K562 (cell line): Measurements from ENCODE around the gene GALNT7. TPM values are rescaled to one million over a fixed set of nuclear protein-coding genes. Genes with fewer than 3 reads are reported as not detected.

Source experiments
- BCL6 ChIP-seq: fragments of 250-450 bp; sonication (Bioruptor Pico); IDR thresholded peaks from 2 replicates; pipeline ENCODE4 v1.4.0; 2020
- CBX3 ChIP-seq, 2 experiments: IDR thresholded peaks; 1 replicate in 1 of 2; 2 replicates in 1 of 2; pipeline ENCODE4 v1.6.1; 2012; ENCODE audit warnings: inconsistent platforms in 2 of 2, low read length in 2 of 2, borderline replicate concordance in 1 of 2, control low read depth in 1 of 2
- CHD4 ChIP-seq: fragments of 200-600 bp; sonication (generic); IDR thresholded peaks from 3 replicates; pipeline ENCODE4 v1.6.1; 2012; ENCODE audit warnings: low read depth, mild to moderate bottlenecking, mixed read lengths, low read length, inconsistent platforms; ENCODE audit not compliant: insufficient read depth, insufficient replicate concordance, poor library complexity, severe bottlenecking
- E2F3 ChIP-seq: fragments of 250-450 bp; sonication (Bioruptor Pico); IDR thresholded peaks from 2 replicates; pipeline ENCODE4 v1.4.0; 2020; ENCODE audit warnings: mild to moderate bottlenecking
- FUS ChIP-seq: fragments of 200-400 bp; formaldehyde crosslinking; optimal IDR thresholded peaks from 2 replicates; pipeline ENCODE3; 2017; ENCODE audit warnings: low read depth, low read length
- GATA2 ChIP-seq: sonication (generic); formaldehyde crosslinking; IDR thresholded peaks from 2 replicates; pipeline ENCODE4 v1.4.0; 2020; ENCODE audit warnings: mild to moderate bottlenecking, missing genetic modification reagents
- GATAD2A ChIP-seq: fragments of 450-650 bp; IDR thresholded peaks from 2 replicates; pipeline ENCODE4 v1.6.1; 2017
- GMEB1 ChIP-seq: fragments of 250-450 bp; sonication (Bioruptor Pico); IDR thresholded peaks from 2 replicates; pipeline ENCODE4 v1.4.0; 2020; ENCODE audit warnings: mild to moderate bottlenecking
- HINFP ChIP-seq: fragments of 450-650 bp; conservative IDR thresholded peaks from 2 replicates; pipeline ENCODE4 v1.6.1; 2016; ENCODE audit warnings: missing genetic modification characterization, low read depth, mild to moderate bottlenecking, control low read depth, missing compliant biosample characterization
- KDM1A ChIP-seq, 2 experiments: fragments of 450-650 bp; IDR thresholded peaks; 2 replicates each; pipeline ENCODE4 v1.6.1; 2016; ENCODE audit warnings: mild to moderate bottlenecking in 2 of 2
- MLX ChIP-seq, 2 experiments: fragments of 450-650 bp in 1 of 2; sonication (generic) in 1 of 2; formaldehyde crosslinking; conservative IDR thresholded peaks; 2 replicates each; pipeline versions ENCODE4 v1.4.0 to v1.8.1; 2020 to 2022; ENCODE audit warnings: mild to moderate bottlenecking in 1 of 2, missing genetic modification reagents in 1 of 2
- NR3C1 ChIP-seq: sonication (generic); formaldehyde crosslinking; IDR thresholded peaks from 2 replicates; pipeline ENCODE4 v1.8.1; 2022; ENCODE audit warnings: missing genetic modification reagents
- SLC30A9 ChIP-seq: fragments of 250-450 bp; sonication (Bioruptor Pico); IDR thresholded peaks from 2 replicates; pipeline ENCODE4 v1.8.0; 2022; ENCODE audit warnings: mild to moderate bottlenecking, moderate library complexity
- SMAD1 ChIP-seq: fragments of 150-350 bp; IDR thresholded peaks from 2 replicates; pipeline ENCODE4 v1.6.1; 2014; ENCODE audit warnings: low read length, low read depth; ENCODE audit not compliant: partially characterized antibody
- TAL1 ChIP-seq: fragments of 450-650 bp; IDR thresholded peaks from 2 replicates; pipeline ENCODE4 v1.6.1; 2016; ENCODE audit warnings: mild to moderate bottlenecking
- TFAP4 ChIP-seq: sonication (generic); formaldehyde crosslinking; IDR thresholded peaks from 2 replicates; pipeline ENCODE4 v1.8.0; 2022; ENCODE audit warnings: missing genetic modification reagents, mild to moderate bottlenecking, moderate library complexity, borderline replicate concordance
- TOE1 ChIP-seq, 2 experiments: fragments of 450-650 bp in 1 of 2; sonication (generic) in 1 of 2; formaldehyde crosslinking in 1 of 2; IDR thresholded peaks; 2 replicates each; pipeline versions ENCODE4 v1.7.1 to v1.8.0; 2016 to 2022; ENCODE audit warnings: borderline replicate concordance in 2 of 2, mild to moderate bottlenecking in 2 of 2, antibody characterized with exemption in 1 of 2, inconsistent platforms in 1 of 2, low read depth in 1 of 2, missing genetic modification reagents in 1 of 2, moderate library complexity in 1 of 2
- ZNF324 ChIP-seq: fragments of 250-450 bp; sonication (Bioruptor Pico); IDR thresholded peaks from 2 replicates; pipeline ENCODE4 v1.4.0; 2020; ENCODE audit warnings: mild to moderate bottlenecking
- ZNF586 ChIP-seq: fragments of 450-650 bp; formaldehyde crosslinking; conservative IDR thresholded peaks from 2 replicates; pipeline ENCODE4 v1.4.0; 2020; ENCODE audit warnings: mild to moderate bottlenecking, moderate library complexity
- ZSCAN29 ChIP-seq: fragments of 450-650 bp; IDR thresholded peaks from 2 replicates; pipeline ENCODE4 v1.6.1; 2017
- polyA plus RNA-seq, 8 experiments: library from polyadenylated mRNA; depleted of rRNA in 4 of 8; stranded (reverse) in 5 of 8; unstranded in 3 of 8; fragments of >200 nt; fragmentation: Nextera tagmentation in 2 of 8; fragmentation: Illumina TruSeq in 1 of 8; extraction: Ambion mirVana in 2 of 8; extraction: Trizol in 1 of 8; gene quantifications; 2 replicates each; pipeline versions ENCODE4 v1.2.1 to v1.2.3, GENCODE V29; 2011 to 2014; ENCODE audit warnings: inconsistent platforms in 1 of 8, missing spikeins in 1 of 8
- total RNA-seq, 7 experiments: library from RNA; depleted of rRNA in 6 of 7; stranded (reverse); fragments of >200 nt in 6 of 7; fragmentation: Illumina TruSeq in 2 of 7; extraction: Trizol in 2 of 7; gene quantifications; 2 replicates each; pipeline versions ENCODE4 v1.2.1 to v1.2.3, GENCODE V29; 2011 to 2021; ENCODE audit warnings: low replicate concordance in 1 of 7
- TF ChIP-seq, protein P1 (sequence below): sonication (generic); formaldehyde crosslinking; IDR thresholded peaks from 2 replicates; pipeline ENCODE4 v1.8.0; 2022; ENCODE audit warnings: mild to moderate bottlenecking, low read depth, missing genetic modification reagents

The GALNT7 gene
- total and polyA plus RNA-seq, 9 of the 15 experiments (the other 6 are each of a cell fraction or from before 2014, with no cell fraction given): 16.7 to 38.7 (median 31.1) TPM

- TF ChIP-seq GMEB1 (CRISPR knock-in tag) (no peak), CBX3 (IDR thresholded peaks at IDR 0.05; ENCODE audit: borderline replicate concordance in 1 of 2, low read length in 2 of 2) (peak in 1 of 2 experiments; percentile 81; a peak in 1 of 3 replicates), SLC30A9 (no peak), GATAD2A (no peak), HINFP (tag) (no peak), TOE1 (IDR thresholded peaks at IDR 0.05; ENCODE audit: borderline replicate concordance) (no peak), TOE1 (CRISPR knock-in tag; IDR thresholded peaks at IDR 0.05; ENCODE audit: borderline replicate concordance, low read depth) (no peak), ZSCAN29 (no peak), ZNF324 (CRISPR knock-in tag) (no peak), ZNF586 (no peak), BCL6 (no peak), MLX (CRISPR knock-in tag; conservative IDR thresholded peaks at IDR 0.05) (no peak), E2F3 (CRISPR knock-in tag) (no peak), GATA2 (CRISPR knock-in tag) (peak; percentile 79), CHD4 (no peak), TFAP4 (peak; percentile 55), TAL1 (peak; percentile 71), NR3C1 (no peak), FUS (no peak), SMAD1 (no peak), KDM1A (IDR thresholded peaks at IDR 0.05) (0 out of 4 replicates have a peak, but pooled peaks of 1 of the 2 experiments have one; percentile 18)
- TF ChIP-seq, protein P1, sequence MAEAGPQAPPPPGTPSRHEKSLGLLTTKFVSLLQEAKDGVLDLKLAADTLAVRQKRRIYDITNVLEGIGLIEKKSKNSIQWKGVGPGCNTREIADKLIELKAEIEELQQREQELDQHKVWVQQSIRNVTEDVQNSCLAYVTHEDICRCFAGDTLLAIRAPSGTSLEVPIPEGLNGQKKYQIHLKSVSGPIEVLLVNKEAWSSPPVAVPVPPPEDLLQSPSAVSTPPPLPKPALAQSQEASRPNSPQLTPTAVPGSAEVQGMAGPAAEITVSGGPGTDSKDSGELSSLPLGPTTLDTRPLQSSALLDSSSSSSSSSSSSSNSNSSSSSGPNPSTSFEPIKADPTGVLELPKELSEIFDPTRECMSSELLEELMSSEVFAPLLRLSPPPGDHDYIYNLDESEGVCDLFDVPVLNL (CRISPR knock-in tag): no peak
Observed at GRCh38 chr4:173281406-173282255, 113.0 kb downstream of the GALNT7 start (continued).
